HG02642 (cell line): Measurements from ENCODE around the gene MCRIP1.
"Not testable (repeated sequence)": the region's sequence is repeated elsewhere in the genome, so short reads cannot be mapped to it uniquely, and the experiment has no call there.

Experiments used
- ATAC-seq: cut with Tn5 transposase; IDR thresholded peaks from one replicate; pipeline ENCODE4 v1.9.1; 2021; ENCODE audit warnings: mild to moderate bottlenecking; ENCODE audit not compliant: unreplicated experiment, poor library complexity

The MCRIP1 gene

GRCh38 chr17:81842725-81843504 is 9.8 kb upstream of the MCRIP1 start:
- no peak for ATAC-seq

- no peak for ATAC-seq
Observed at GRCh38 chr17:81842378-81842724, 9.3 kb upstream of the MCRIP1 start.

GRCh38 chr17:81841866-81842265 is 8.8 kb upstream of the MCRIP1 start:
- no peak for ATAC-seq

DNA sequence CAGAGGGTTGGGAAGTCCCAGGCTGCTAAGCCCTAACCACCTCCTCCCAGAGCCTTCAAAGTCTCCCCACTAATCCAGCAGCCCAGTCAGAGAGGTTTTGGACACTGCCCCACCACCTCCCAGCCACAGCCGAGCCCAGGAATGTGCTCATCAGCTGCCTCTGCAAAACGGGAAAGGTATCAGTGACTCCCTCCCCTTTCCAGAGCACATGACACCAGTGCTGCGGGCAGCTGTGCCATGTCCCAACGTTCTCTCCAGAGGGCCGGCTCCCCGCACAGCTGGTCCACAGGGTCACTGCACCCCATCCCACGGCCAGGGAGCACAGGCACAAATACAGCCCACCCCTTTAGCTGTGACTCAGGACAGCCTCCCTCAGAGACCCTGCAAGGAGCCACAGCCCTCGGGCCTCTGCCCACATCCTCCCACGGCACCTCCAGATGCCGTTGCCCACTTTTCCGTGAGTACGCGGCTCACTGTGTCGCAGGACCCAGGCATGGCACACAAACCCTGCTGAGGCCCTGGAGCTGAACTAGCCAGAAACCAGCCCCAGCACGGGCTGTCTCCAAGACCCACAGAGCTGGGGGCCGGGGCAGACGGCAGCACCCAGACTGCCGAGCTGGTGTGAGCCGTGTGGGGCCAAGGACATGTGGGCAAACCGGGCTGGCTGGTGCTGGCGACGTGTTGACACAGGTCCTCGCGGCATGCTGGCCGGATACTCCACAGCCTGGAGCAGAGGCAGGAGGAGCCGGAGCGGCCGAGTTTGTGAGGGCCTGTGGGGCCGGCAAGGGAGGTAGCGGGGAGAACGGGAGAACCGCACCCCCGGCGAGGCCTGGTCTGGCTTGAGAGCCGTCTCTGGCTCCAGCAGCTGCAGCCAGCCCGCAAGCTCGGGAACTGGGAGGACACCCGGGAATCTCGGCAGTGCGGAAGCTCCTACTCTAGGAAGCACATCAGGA is 8.0 kb upstream of the MCRIP1 start:
- no peak for ATAC-seq

GRCh38 chr17:81840059-81840458 is 7.0 kb upstream of the MCRIP1 start:
- not testable (repeated sequence) for ATAC-seq

GRCh38 chr17:81839301-81839700 is 6.2 kb upstream of the MCRIP1 start:
- ATAC-seq = no peak

DNA sequence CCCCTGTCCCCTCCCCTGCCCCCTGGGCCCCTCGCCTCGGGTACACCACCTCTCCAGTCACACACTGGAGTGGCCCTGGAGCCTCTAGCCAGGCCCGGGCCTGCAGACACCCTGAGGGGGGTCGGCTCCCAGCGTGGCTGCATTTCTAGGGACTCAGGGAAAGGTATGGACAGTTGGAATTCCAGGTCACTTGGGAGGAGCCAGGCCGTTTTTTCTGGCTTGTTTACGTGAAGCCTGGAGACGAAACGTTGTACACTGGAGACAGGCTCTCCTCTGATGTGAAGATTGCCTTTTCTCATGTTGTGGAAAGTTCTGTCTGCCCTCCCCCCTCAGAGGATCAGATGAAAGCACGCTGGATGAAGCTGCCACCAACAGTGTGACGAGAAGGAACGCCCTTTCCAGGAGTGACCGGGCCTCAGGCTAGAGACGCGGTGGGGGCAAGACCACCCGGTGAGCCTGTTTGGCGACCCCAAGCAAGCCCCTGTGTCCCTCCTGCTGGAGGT is 5.7 kb upstream of the MCRIP1 start:
- no peak for ATAC-seq

GRCh38 chr17:81837641-81838040 is 4.5 kb upstream of the MCRIP1 start:
- no peak for ATAC-seq

- no peak for ATAC-seq
Observed at GRCh38 chr17:81834831-81835267, 1.8 kb upstream of the MCRIP1 start, which contains the start of gene PPP1R27. TSS of gene PPP1R27 (minus strand) at chr17:81835050. CDS start at chr17:81834953, 97 bp downstream.

DNA sequence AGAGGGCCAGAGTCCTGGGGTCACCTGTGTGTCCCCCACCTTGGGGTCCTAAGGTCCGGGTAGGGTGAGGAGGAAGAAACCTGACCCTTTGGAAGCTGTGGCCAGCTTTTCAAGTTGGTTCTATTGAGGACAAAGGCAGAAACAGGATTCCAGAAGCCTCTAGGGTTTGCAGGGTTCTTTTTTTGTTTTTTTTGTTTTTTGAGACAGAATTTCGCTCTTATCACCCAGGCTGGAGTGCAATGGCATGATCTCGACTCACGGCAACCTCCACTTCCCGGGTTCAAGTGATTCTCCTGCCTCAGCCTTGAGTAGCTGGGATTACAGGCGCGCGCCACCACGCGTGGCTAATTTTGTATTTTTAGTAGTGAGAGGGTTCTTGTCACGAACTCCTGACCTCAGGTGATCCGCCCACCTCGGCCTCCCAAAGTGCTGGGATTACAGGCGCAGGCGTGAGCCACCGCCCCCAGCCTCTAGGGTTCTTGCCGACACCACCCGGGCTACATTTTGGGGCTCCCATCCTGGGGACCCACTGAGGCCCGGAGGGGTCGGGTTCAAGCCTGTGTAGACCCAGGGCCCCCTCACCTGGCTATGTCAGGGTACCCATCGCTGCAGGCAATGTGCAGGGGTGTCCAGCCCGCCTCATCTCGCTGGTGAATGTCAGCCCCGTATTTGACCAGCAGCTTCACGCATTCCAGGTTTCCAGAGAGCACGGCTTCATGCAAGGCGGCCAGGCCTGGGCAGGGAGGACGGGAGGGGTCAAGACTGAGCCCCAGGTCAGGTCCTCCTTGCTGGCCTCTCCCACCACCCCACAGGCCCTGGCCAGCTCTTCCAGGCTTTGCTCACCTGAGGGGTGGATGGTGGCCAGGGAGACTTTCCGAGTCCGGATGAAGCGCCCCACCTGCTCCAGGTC is 1.1 kb upstream of the MCRIP1 start:
- no peak for ATAC-seq

GRCh38 chr17:81832608-81833159 is 407 bp downstream of the MCRIP1 start:
- peak; percentile 74 for ATAC-seq

- ATAC-seq = no peak
Observed at GRCh38 chr17:81831957-81832607, 1.0 kb downstream of the MCRIP1 start.

DNA sequence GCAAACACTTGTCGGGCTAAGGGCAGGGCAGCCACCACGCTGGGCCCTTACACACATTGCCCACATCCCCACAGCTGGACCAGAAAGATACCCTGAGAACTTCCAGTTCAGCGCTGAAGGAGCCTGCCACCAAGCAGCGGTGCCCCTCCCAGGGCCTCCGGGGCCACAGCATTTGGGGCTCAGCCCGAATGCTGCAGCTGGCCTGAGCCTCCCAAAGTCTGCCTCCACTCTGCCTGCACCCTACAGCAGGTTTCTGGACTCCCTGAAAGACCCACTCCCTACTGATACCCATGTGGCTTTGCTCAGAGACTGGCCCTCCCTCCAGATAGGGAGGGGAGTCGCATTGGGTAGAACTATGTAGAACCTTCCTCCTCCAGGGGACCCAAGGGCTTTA is 1.5 kb downstream of the MCRIP1 start:
- ATAC-seq = no peak

DNA sequence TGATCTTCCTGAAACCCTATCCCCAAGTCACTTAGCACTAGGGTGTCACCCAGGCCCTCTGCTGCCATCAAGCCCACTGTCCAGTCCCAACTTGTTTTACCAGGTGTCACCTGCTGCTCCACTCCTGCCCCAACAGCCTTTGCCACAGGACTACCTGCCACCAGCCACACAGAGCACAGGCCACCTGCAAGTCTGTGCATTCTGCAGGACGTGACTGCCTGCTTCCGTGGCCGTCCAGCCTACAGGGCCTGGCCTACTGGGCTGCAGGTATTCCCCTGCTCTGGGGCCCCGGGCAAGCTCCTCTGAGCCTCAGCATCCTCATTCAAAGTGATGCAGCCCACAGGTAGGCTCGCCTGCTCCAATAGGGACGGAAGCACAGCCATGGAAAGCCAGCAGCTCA is 3.2 kb downstream of the MCRIP1 start:
- ATAC-seq = no peak

- ATAC-seq = no peak
Observed at GRCh38 chr17:81828656-81829055, 4.4 kb downstream of the MCRIP1 start.

DNA sequence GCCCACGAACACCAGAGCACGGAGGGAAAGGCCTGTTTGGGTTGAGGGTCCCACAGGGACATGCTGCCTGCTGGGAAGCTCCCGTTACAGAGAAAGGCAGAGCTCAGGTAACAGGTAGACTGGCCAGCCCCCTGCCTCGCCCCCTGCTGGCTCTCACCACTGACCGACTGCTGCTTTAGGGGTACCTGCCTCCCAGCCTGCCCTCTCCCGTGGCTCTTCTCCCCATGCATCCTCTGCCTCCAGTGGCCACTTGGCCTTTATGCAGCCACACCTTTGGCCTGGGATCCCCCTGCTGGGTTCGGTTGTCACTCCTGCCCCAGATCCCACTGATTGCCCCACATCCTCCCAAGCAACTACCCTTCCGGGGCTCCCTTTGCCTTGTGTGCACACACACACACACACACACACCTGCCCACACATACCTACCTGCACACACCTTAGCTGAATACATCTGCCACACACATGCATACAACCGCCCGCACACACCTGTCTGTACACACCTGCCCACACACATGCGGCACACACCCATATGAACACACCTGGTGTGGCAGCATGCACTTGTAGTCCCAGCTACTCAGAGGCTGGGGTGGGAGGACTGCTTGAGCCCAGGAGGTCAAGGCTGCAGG is 7.1 kb downstream of the MCRIP1 start:
- ATAC-seq = no peak

DNA sequence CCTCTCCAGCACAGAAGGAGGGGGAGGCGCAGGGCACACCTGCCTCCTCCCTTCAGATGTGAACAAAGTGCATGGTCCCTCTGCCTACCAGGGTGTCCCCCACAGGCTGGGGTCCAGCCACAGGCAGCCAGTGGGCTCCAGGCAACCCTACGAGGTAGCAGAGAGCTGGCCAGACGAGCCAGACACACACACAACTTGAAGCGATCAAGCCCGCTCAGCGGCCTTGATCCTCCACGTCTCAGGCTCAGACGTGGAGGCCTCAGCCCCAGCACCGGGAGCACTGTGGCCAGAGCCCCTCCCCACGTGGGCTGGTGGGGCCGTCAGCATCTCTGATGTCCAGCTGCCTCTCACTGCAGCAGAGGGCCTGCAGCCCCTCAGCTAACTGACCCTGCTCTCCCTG is 8.5 kb downstream of the MCRIP1 start:
- ATAC-seq = no peak

- no peak for ATAC-seq
Observed at GRCh38 chr17:81823820-81824550, 9.1 kb downstream of the MCRIP1 start.
